ENCODE measurements around the gene NECTIN1. TPM values are rescaled to one million over a fixed set of nuclear protein-coding genes. Genes with fewer than 3 reads are reported as not detected.

NECTIN1 gene
- total RNA-seq, 1 donor from 2014 or later, result 58.2 TPM

DNA sequence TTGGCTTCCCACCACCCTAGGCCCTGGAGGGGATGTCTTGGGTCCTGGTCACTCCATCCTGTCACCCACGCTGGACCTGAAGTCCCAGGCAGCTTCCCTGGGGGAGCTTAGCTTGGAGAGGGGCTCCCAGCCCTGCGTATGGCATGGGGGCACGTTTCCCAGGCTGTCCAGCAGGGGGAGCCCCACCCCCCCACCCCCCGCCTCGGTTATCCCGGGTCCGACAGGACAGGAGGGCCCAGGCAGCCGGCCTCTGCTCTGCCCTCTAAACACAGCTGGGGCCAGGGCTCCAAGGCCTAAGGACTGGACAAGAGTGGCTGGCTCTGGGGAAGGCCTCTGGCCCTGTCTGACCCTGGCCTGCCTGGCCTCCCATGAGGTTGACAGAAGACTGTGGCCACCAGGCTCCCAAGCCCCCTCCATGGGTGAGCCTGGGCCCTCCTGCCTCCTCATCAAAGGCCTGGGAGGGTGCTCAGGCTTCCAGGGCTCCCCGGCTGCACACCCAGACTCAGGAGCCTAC lies 104.8 kb downstream of the NECTIN1 start:
- H3K9me3 ChIP-seq, result no peaks in the 10 kb centered on the region
- H3K27me3 ChIP-seq, result no peaks in the 10 kb centered on the region
- H3K27ac ChIP-seq, result no peak overlapping the region
- no peaks in the 10 kb centered on the region for H3K36me3 ChIP-seq
- no peak overlapping the region for H3K4me3 ChIP-seq
- DNase-seq (ENCODE audit: extremely low spot score in 2 of 2), result no peak
- TF ChIP-seq POLR2A (IDR thresholded peaks at IDR 0.05) (no peak), CTCF (IDR thresholded peaks at IDR 0.05) (no peak), POLR2AphosphoS5 (IDR thresholded peaks at IDR 0.05; ENCODE audit: insufficient read depth in 1 of 2, low read depth in 1 of 2) (no peak)
- intact Hi-C loops (cut with DNase I), result no loop called here
- H3K4me1 ChIP-seq, result no peaks in the 10 kb centered on the region

DNA sequence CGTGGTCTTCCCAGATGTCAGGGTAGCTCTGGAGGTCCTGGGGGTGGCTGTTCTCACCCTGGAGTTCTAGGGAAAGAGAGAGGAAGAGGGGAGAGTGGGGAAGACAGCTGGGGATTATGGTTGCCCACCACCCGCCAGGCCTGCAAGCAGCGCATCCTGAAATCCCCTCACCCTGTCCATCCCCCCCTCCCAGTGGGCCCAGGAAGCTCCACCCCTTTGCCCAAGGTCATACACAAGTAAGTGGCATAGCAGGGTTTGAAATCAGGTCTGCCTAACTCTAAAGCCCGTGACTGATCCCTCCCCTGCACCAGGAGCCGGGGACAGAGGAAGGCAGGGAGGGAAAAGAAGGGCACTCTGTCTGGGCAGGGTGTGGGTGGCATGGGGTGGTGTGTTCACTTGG lies 105.3 kb downstream of the NECTIN1 start:
- DNase-seq (ENCODE audit: extremely low spot score in 2 of 2), result no peak
- Histone ChIP-seq H3K27ac (no peak overlapping the region), H3K4me1 (no peaks in the 10 kb centered on the region), H3K36me3 (no peaks in the 10 kb centered on the region), H3K4me3 (no peak overlapping the region), H3K27me3 (no peaks in the 10 kb centered on the region), H3K9me3 (no peaks in the 10 kb centered on the region)
- TF ChIP-seq CTCF (IDR thresholded peaks at IDR 0.05) (no peak), POLR2AphosphoS5 (IDR thresholded peaks at IDR 0.05; ENCODE audit: insufficient read depth in 1 of 2, low read depth in 1 of 2) (no peak), POLR2A (IDR thresholded peaks at IDR 0.05) (no peak)
- intact Hi-C loops (cut with DNase I), result no loop called here

GRCh38 chr11:119622454-119623143 lies 106.4 kb downstream of the NECTIN1 start:
- no peak for DNase-seq (ENCODE audit: extremely low spot score in 2 of 2)
- Histone ChIP-seq H3K9me3 (no peaks in the 10 kb centered on the region), H3K27ac (no peak overlapping the region), H3K27me3 (no peaks in the 10 kb centered on the region), H3K4me1 (no peaks in the 10 kb centered on the region), H3K36me3 (no peaks in the 10 kb centered on the region), H3K4me3 (no peak overlapping the region)
- no peak for TF ChIP-seq POLR2AphosphoS5 (IDR thresholded peaks at IDR 0.05; ENCODE audit: insufficient read depth in 1 of 2, low read depth in 1 of 2)
- TF ChIP-seq POLR2A (IDR thresholded peaks at IDR 0.05), result no peak
- TF ChIP-seq CTCF (IDR thresholded peaks at IDR 0.05), result no peak
- intact Hi-C loops (cut with DNase I), result no loop called here

GRCh38 chr11:119619665-119620064 lies 109.3 kb downstream of the NECTIN1 start:
- DNase-seq (ENCODE audit: extremely low spot score in 2 of 2), result no peak
- H3K4me1 ChIP-seq, result peaks cover 11% of the 10 kb centered on the region
- intact Hi-C loops (cut with DNase I), result no loop called here

More at GRCh38 chr11:119619665-119620064, 109.3 kb downstream of the NECTIN1 start:
- no peaks in the 10 kb centered on the region for H3K36me3 ChIP-seq
- no peak overlapping the region for H3K27ac ChIP-seq
- H3K27me3 ChIP-seq, result no peaks in the 10 kb centered on the region
- H3K4me3 ChIP-seq, result no peak overlapping the region
- H3K9me3 ChIP-seq, result no peaks in the 10 kb centered on the region
- no peak for TF ChIP-seq POLR2A (IDR thresholded peaks at IDR 0.05)
- no peak for TF ChIP-seq CTCF (IDR thresholded peaks at IDR 0.05)
- no peak for TF ChIP-seq POLR2AphosphoS5 (IDR thresholded peaks at IDR 0.05; ENCODE audit: insufficient read depth in 1 of 2, low read depth in 1 of 2)
